ENCODE results near the gene CD164L2. TPM values are rescaled to one million over a fixed set of nuclear protein-coding genes. Genes with fewer than 3 reads are reported as not detected.

Gene CD164L2
- total RNA-seq, 4 donors from 2014 or later, result not detected

DNA sequence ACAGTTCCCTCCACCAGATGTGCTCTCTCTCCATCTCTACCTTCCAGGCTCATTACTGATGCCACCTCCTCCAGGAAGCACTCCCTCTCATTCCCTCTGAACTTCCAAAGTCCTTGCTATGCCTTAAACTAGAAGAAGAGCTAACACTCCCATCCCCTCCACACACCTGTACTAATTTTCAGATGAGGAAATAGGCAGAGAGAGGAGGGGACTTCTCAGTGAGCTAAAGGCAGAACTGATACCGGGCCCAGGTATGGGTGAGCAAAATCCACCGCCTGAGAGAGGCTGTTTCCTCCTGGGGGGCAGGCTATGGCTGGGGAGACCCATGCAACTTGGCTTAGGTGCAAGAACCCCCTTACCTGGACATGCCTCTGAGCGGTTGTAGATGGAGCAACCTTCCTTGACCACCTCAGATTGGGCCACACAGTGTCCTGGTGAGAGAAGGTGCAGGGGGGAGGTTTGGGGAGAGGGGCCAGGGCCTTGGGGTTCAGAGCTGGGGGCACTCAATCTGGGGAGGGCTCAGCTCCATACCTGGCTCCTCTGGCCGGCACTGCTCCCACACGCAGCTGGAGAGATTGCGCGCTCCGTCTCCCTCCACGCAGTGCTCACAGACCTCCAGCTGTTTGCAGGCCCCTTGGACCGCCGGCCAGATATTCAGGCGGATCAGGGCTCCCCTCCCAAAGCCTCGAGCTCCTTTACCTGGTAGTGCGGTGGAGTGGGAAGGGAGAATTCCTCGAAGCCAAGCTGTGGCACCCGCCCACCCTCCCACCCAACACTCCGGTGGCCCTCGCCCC, 967 bp downstream of the CD164L2 start:
- no peaks in the 10 kb centered on the region for H3K9me3 ChIP-seq
- H3K27ac ChIP-seq, result no peak overlapping the region
- WGBS, 2 donors (ENCODE audit: low coverage in 1 of 2), result 75% methylated on average over 18 of the region's 18 CpGs; no CpG with 5 or more reads in 1 of the 2 donors
- H3K36me3 ChIP-seq, result no peaks in the 10 kb centered on the region
- in situ Hi-C loops (cut with MboI; ENCODE audit: low pct_ligation_motif_present in 1 of 4, low pct_unique_long_range_greater_than_20kb in 1 of 4, low sequenced_read_pairs in 3 of 4) (no loop called here), intact Hi-C loops (cut with DNase I; ENCODE audit: low total_unique reads) (no loop called here)
- H3K4me3 ChIP-seq, result no peak overlapping the region
- TF ChIP-seq, protein P1, sequence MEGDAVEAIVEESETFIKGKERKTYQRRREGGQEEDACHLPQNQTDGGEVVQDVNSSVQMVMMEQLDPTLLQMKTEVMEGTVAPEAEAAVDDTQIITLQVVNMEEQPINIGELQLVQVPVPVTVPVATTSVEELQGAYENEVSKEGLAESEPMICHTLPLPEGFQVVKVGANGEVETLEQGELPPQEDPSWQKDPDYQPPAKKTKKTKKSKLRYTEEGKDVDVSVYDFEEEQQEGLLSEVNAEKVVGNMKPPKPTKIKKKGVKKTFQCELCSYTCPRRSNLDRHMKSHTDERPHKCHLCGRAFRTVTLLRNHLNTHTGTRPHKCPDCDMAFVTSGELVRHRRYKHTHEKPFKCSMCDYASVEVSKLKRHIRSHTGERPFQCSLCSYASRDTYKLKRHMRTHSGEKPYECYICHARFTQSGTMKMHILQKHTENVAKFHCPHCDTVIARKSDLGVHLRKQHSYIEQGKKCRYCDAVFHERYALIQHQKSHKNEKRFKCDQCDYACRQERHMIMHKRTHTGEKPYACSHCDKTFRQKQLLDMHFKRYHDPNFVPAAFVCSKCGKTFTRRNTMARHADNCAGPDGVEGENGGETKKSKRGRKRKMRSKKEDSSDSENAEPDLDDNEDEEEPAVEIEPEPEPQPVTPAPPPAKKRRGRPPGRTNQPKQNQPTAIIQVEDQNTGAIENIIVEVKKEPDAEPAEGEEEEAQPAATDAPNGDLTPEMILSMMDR (IDR thresholded peaks at IDR 0.05), result no peak
- TF ChIP-seq POLR2AphosphoS5 (IDR thresholded peaks at IDR 0.05) (no peak), POLR2A (IDR thresholded peaks at IDR 0.05) (no peak), EP300 (IDR thresholded peaks at IDR 0.05; ENCODE audit: low read depth) (no peak)
- H3K27me3 ChIP-seq, result no peaks in the 10 kb centered on the region
- no peak for DNase-seq
- peaks cover 0 to 6% (median 2%) of the 10 kb centered on the region in 4 donors for H3K4me1 ChIP-seq

GRCh38 chr1:27380766-27381733, 2.1 kb downstream of the CD164L2 start:
- H3K27me3 ChIP-seq, result no peaks in the 10 kb centered on the region
- DNase-seq, result no peak
- intact Hi-C loops (cut with DNase I; ENCODE audit: low total_unique reads) (no loop called here), in situ Hi-C loops (cut with MboI; ENCODE audit: low pct_ligation_motif_present in 1 of 4, low pct_unique_long_range_greater_than_20kb in 1 of 4, low sequenced_read_pairs in 3 of 4) (no loop called here)
- 65 to 100% methylated on average over 1 to 11 of the region's 12 CpGs for WGBS, 2 donors (ENCODE audit: low coverage in 1 of 2)
- no peak overlapping the region for H3K4me3 ChIP-seq
- no peak overlapping the region for H3K27ac ChIP-seq
- H3K9me3 ChIP-seq, result no peaks in the 10 kb centered on the region
- H3K36me3 ChIP-seq, result no peaks in the 10 kb centered on the region
- H3K4me1 ChIP-seq, result peaks cover 0 to 6% (median 2%) of the 10 kb centered on the region in 4 donors
- TF ChIP-seq, protein P1 (IDR thresholded peaks at IDR 0.05), result no peak
- TF ChIP-seq POLR2AphosphoS5 (IDR thresholded peaks at IDR 0.05) (no peak), POLR2A (IDR thresholded peaks at IDR 0.05) (no peak), EP300 (IDR thresholded peaks at IDR 0.05; ENCODE audit: low read depth) (no peak)

DNA sequence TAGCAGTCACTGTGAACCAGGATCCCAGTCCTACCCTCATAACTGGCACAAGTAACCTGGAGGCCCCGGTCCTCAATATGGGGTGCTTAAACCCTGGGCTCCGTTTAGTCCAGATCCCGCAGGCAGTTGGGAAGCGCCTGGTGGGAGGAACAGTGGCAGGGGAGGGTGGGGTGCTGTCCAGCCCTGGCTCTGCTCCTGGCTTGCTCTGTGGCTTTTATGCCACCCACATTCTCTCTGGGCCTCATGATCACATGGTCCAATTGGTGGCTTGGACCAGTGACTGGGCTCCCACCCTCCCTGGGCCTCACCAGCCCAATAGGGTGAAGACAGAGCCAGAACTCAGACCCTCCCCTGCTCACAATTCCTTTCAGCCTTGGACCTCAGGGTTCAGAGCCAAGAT, 2.9 kb downstream of the CD164L2 start:
- Histone ChIP-seq H3K4me1 (peaks cover 0 to 6% (median 2%) of the 10 kb centered on the region in 4 donors), H3K36me3 (no peaks in the 10 kb centered on the region), H3K27ac (no peak overlapping the region), H3K27me3 (no peaks in the 10 kb centered on the region), H3K9me3 (no peaks in the 10 kb centered on the region), H3K4me3 (no peak overlapping the region)
- in situ Hi-C loops (cut with MboI; ENCODE audit: low pct_ligation_motif_present in 1 of 4, low pct_unique_long_range_greater_than_20kb in 1 of 4, low sequenced_read_pairs in 3 of 4), result no loop called here
- no peak for DNase-seq
- intact Hi-C loops (cut with DNase I; ENCODE audit: low total_unique reads), result no loop called here
- TF ChIP-seq, protein P1 (IDR thresholded peaks at IDR 0.05), result no peak
- no peak for TF ChIP-seq POLR2A (IDR thresholded peaks at IDR 0.05)
- no peak for TF ChIP-seq EP300 (IDR thresholded peaks at IDR 0.05; ENCODE audit: low read depth)
- TF ChIP-seq POLR2AphosphoS5 (IDR thresholded peaks at IDR 0.05), result no peak
- 100% methylated on average over 1 of the region's 4 CpGs; no CpG with 5 or more reads in 1 of the 2 donors for WGBS, 2 donors (ENCODE audit: low coverage in 1 of 2)

GRCh38 chr1:27379564-27380122, 3.5 kb downstream of the CD164L2 start:
- no peaks in the 10 kb centered on the region for H3K27me3 ChIP-seq
- no peak overlapping the region for H3K4me3 ChIP-seq
- in situ Hi-C loops (cut with MboI; ENCODE audit: low pct_ligation_motif_present in 1 of 4, low pct_unique_long_range_greater_than_20kb in 1 of 4, low sequenced_read_pairs in 3 of 4), result no loop called here
- H3K9me3 ChIP-seq, result no peaks in the 10 kb centered on the region
- H3K36me3 ChIP-seq, result no peaks in the 10 kb centered on the region
- 78% methylated on average over 11 of the region's 11 CpGs; no CpG with 5 or more reads in 1 of the 2 donors for WGBS, 2 donors (ENCODE audit: low coverage in 1 of 2)
- no peak for DNase-seq
- TF ChIP-seq POLR2A (IDR thresholded peaks at IDR 0.05), result no peak
- TF ChIP-seq, protein P1 (IDR thresholded peaks at IDR 0.05), result no peak
- TF ChIP-seq POLR2AphosphoS5 (IDR thresholded peaks at IDR 0.05), result no peak
- no peak for TF ChIP-seq EP300 (IDR thresholded peaks at IDR 0.05; ENCODE audit: low read depth)
- H3K27ac ChIP-seq, result no peak overlapping the region
- intact Hi-C loops (cut with DNase I; ENCODE audit: low total_unique reads), result no loop called here
- H3K4me1 ChIP-seq, result peaks cover 0 to 6% (median 2%) of the 10 kb centered on the region in 4 donors

Measured in transverse colon (tissue), 4 donors.